Stomach (tissue), 9 donors: ENCODE data around the gene MT1F. TPM values are rescaled to one million over a fixed set of nuclear protein-coding genes. Genes with fewer than 3 reads are reported as not detected.

Source experiments
- DNase-seq, 2 donors: peaks; one replicate each; pipeline versions ENCODE4 v3.0.0 to v3.0.0-alpha.2; 2013 to 2019
- H3K27ac ChIP-seq, 5 donors: fragments of 200-600 bp in 4 of 5; sonication (generic) in 4 of 5; one replicate each; pipeline ENCODE4 v1.5.1; 2013 to 2019; ENCODE audit warnings: mild to moderate bottlenecking in 1 of 5, moderate library complexity in 1 of 5
- H3K27me3 ChIP-seq, 3 donors: fragments of 200-600 bp; sonication (generic); one replicate each; pipeline ENCODE4 v1.5.1; 2017 to 2019; ENCODE audit warnings: mixed run types in 1 of 3
- H3K36me3 ChIP-seq, 4 donors: fragments of 200-600 bp; sonication (generic); 1 replicate in 3 of 4; 2 replicates in 1 of 4; pipeline ENCODE4 v1.5.1; 2016 to 2019
- H3K4me1 ChIP-seq, 4 donors: fragments of 200-600 bp; sonication (generic); one replicate each; pipeline ENCODE4 v1.5.1; 2016 to 2019
- H3K4me3 ChIP-seq, 4 donors: fragments of 200-600 bp; sonication (generic) in 3 of 4; one replicate each; pipeline ENCODE4 v1.5.1; 2016 to 2019; ENCODE audit warnings: mild to moderate bottlenecking in 1 of 4
- H3K9me3 ChIP-seq, 4 donors: fragments of 200-600 bp; sonication (generic); one replicate each; pipeline ENCODE4 v1.5.1; 2016 to 2019
- CTCF ChIP-seq, 7 experiments: fragments of 450-650 bp in 4 of 7; fragments of 200-600 bp in 3 of 7; sonication (generic) in 3 of 7; IDR thresholded peaks; one replicate each; pipeline ENCODE4 v1.5.1; 2016 to 2019; ENCODE audit warnings: antibody characterized with exemption in 7 of 7, control low read depth in 2 of 7, mild to moderate bottlenecking in 1 of 7
- EP300 ChIP-seq: sonication (generic); formaldehyde crosslinking; IDR thresholded peaks from one replicate; pipeline ENCODE4 v1.6.1; 2017; ENCODE audit warnings: antibody characterized with exemption
- POLR2A ChIP-seq, 4 donors: fragments of 450-650 bp; IDR thresholded peaks; one replicate each; pipeline ENCODE4 v1.6.1; 2016; ENCODE audit warnings: antibody characterized with exemption in 4 of 4, control low read depth in 2 of 4, mild to moderate bottlenecking in 1 of 4, moderate library complexity in 1 of 4
- POLR2AphosphoS5 ChIP-seq, 3 donors: sonication (generic); formaldehyde crosslinking; IDR thresholded peaks; one replicate each; pipeline ENCODE4 v1.6.1; 2016; ENCODE audit warnings: antibody characterized with exemption in 3 of 3
- WGBS, 5 donors: extraction: QIAGEN DNeasy Blood & Tissue Kit in 3 of 5; methylation state at CpG; one replicate each; pipeline versions ENCODE4 v1.1.5 to v1.1.7; 2013 to 2018; 5-methylcytosine and 5-hydroxymethylcytosine counted together
- intact Hi-C: fragments of 100-400 bp; cut with DNase I; formaldehyde crosslinking; loops from one replicate; pipeline ENCODE4 v1.15.1; 2023; ENCODE audit warnings: low total_unique reads
- polyA plus RNA-seq, 3 donors: library from polyadenylated mRNA; stranded (reverse); fragments of 200-250 nt; gene quantifications; one replicate each; pipeline ENCODE4 v1.2.3, GENCODE V29; 2013
- total RNA-seq, 5 donors: library from RNA; depleted of rRNA; stranded (reverse); fragments of >200 nt; gene quantifications; one replicate each; pipeline versions ENCODE4 v1.1.0 to v1.2.3, GENCODE V29; 2014 to 2016
- donor health status: healthy with polysubstance abuse.
- donor health status: Bipolar disorder and iron deficiency.
- donor health status: healthy.

Gene MT1F
- total and polyA plus RNA-seq, 8 donors = 7.5 to 225 (median 80.2) TPM; not detected in 2

GRCh38 chr16:56640076-56640475, 17.7 kb upstream of the MT1F start:
- H3K27me3 ChIP-seq = peaks cover 0 to 84% (median 14%) of the 10 kb centered on the region in 3 donors

GRCh38 chr16:56641166-56641565, 16.6 kb upstream of the MT1F start:
- no peaks in the 10 kb centered on the region for H3K36me3 ChIP-seq
- TF ChIP-seq CTCF (IDR thresholded peaks at IDR 0.05) = no peak
- TF ChIP-seq POLR2A (IDR thresholded peaks at IDR 0.05) = no peak
- no peak for TF ChIP-seq EP300
- TF ChIP-seq POLR2AphosphoS5 (IDR thresholded peaks at IDR 0.05) = no peak
- peaks cover 23 to 52% (median 44%) of the 10 kb centered on the region in 4 donors for H3K4me1 ChIP-seq
- no peak overlapping the region for H3K4me3 ChIP-seq
- H3K9me3 ChIP-seq = no peaks in the 10 kb centered on the region
- H3K27ac ChIP-seq = no peak overlapping the region
- intact Hi-C loops = no loop called here
- 91 to 100% (median 95%) methylated on average over 2 of the region's 2 CpGs for WGBS, 5 donors
- peaks cover 0 to 84% (median 8%) of the 10 kb centered on the region in 3 donors for H3K27me3 ChIP-seq
- no peak for DNase-seq

More at GRCh38 chr16:56640076-56640475, 17.7 kb upstream of the MT1F start:
- Histone ChIP-seq H3K36me3 (no peaks in the 10 kb centered on the region), H3K9me3 (no peaks in the 10 kb centered on the region), H3K4me1 (peaks cover 28 to 62% (median 52%) of the 10 kb centered on the region in 4 donors), H3K4me3 (no peak overlapping the region), H3K27ac (no peak overlapping the region)
- intact Hi-C loops = no loop called here
- DNase-seq = no peak
- no peak for TF ChIP-seq CTCF (IDR thresholded peaks at IDR 0.05)
- no peak for TF ChIP-seq EP300
- no peak for TF ChIP-seq POLR2AphosphoS5 (IDR thresholded peaks at IDR 0.05)
- no peak for TF ChIP-seq POLR2A (IDR thresholded peaks at IDR 0.05)
- 85 to 100% (median 95%) methylated on average over 1 of the region's 1 CpG for WGBS, 5 donors

- Histone ChIP-seq H3K9me3 (no peaks in the 10 kb centered on the region), H3K27me3 (peaks cover 0 to 83% (median 14%) of the 10 kb centered on the region in 3 donors), H3K36me3 (no peaks in the 10 kb centered on the region), H3K4me3 (peak overlapping the region; percentile 33 to 47 (median 41)), H3K27ac (peak overlapping the region; percentile 65 to 80 (median 74)), H3K4me1 (peaks cover 23 to 44% (median 37%) of the 10 kb centered on the region in 4 donors)
- WGBS, 5 donors = 3 to 10% (median 4%) methylated on average over 29 to 42 of the region's 42 CpGs
- TF ChIP-seq POLR2AphosphoS5 (IDR thresholded peaks at IDR 0.05) = peak in 1 of 3 donors; percentile 78
- TF ChIP-seq POLR2A (IDR thresholded peaks at IDR 0.05) = no peak
- TF ChIP-seq CTCF (IDR thresholded peaks at IDR 0.05) = peak in 4 of 7 experiments; percentile 17 to 58 (median 42)
- peak; percentile 61 for TF ChIP-seq EP300
- intact Hi-C loops = no loop called here
- DNase-seq = peak; percentile 89 to 90
Measured at GRCh38 chr16:56643080-56643778, 14.5 kb upstream of the MT1F start.

GRCh38 chr16:56643833-56644232, 13.9 kb upstream of the MT1F start:
- H3K27me3 ChIP-seq = peaks cover 0 to 83% (median 10%) of the 10 kb centered on the region in 3 donors

More at GRCh38 chr16:56643833-56644232, 13.9 kb upstream of the MT1F start:
- Histone ChIP-seq H3K36me3 (no peaks in the 10 kb centered on the region), H3K9me3 (no peaks in the 10 kb centered on the region), H3K4me3 (peak overlapping the region; percentile 33 to 47 (median 41)), H3K27ac (peak overlapping the region in 3 of 5 donors; percentile 69 to 80 (median 74)), H3K4me1 (peaks cover 18 to 38% (median 31%) of the 10 kb centered on the region in 4 donors)
- no peak for TF ChIP-seq CTCF (IDR thresholded peaks at IDR 0.05)
- no peak for TF ChIP-seq POLR2AphosphoS5 (IDR thresholded peaks at IDR 0.05)
- no peak for TF ChIP-seq EP300
- TF ChIP-seq POLR2A (IDR thresholded peaks at IDR 0.05) = no peak
- intact Hi-C loops = no loop called here
- DNase-seq = no peak
- 26 to 54% (median 35%) methylated on average over 5 of the region's 5 CpGs for WGBS, 5 donors
